HG03159 (cell line): ENCODE measurements around the gene MMS22L.
"Not testable (repeated sequence)": the region's sequence is repeated elsewhere in the genome, so short reads cannot be mapped to it uniquely, and the experiment has no call there.

Experiments used
- ATAC-seq: cut with Tn5 transposase; IDR thresholded peaks from one replicate; pipeline ENCODE4 v1.9.1; 2021; ENCODE audit warnings: mild to moderate bottlenecking, moderate library complexity; ENCODE audit not compliant: unreplicated experiment

The MMS22L gene

GRCh38 chr6:97231911-97232310 is 51.1 kb downstream of the MMS22L start:
- ATAC-seq, result no peak

- no peak for ATAC-seq
Measured at GRCh38 chr6:97222903-97223302, 60.1 kb downstream of the MMS22L start.

DNA sequence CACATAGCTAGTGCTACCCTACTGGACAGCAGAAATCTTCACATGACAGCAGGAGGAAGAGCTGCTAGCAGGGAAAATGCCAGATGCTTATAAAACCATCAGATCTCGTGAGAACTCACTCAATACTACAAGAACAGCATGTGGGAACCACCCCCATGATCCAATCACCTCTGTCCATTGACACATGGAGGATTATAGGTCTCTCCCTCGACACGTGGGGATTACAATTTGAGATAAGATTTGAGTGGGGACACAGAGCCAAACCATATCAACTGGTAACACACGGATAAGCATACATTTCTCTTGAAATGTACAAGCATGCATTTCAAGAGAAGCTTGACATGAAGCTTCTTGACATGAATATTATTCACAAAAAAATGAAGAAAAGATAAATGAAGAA is 64.1 kb downstream of the MMS22L start:
- no peak for ATAC-seq

DNA sequence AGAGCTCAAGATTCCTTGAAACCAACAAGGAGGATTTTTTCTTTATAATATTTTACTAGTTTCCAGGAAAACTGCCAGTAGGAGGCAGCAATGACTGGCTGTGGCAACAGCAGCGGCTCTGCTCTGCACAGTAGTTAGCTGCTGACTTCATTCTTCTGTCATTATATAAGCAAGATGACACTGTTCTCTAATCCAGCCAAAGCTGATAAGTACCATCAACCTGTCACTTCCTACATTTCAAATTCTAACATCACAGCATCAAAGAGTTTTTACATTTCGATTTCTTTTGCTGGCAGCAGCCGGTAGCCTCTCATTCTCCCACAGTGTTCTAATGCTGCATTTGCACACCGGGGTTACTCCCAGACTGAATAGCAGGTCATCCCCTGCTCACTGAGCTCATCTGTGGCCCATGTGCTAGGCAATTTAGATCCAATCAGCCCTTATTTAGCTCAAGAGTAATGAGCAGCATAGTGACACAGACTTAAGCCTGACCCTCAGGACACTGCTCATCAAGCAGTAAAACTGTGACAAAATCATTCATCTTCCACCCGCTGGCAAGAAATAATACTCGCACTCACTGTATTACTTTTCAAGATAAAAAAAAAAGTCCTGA is 67.8 kb downstream of the MMS22L start:
- no peak for ATAC-seq

DNA sequence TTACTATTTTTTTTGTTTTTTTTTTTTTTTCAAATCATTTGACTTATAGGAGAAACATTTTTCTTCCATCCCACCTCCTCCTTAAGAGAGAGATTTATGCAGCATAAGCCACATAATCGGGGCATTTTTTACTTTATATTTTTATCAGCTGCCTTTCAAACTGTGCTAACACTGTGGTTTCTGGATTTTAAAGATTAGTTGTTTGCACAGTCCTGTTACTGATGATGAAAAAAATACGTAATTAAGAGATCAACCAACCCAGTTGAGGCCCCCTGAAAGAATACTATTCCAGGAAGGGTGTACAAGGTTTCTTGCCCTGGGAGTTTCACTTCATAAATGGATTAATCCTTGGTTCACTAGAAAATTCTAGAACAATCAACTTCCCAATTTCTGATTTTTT is 68.3 kb downstream of the MMS22L start:
- no peak for ATAC-seq

DNA sequence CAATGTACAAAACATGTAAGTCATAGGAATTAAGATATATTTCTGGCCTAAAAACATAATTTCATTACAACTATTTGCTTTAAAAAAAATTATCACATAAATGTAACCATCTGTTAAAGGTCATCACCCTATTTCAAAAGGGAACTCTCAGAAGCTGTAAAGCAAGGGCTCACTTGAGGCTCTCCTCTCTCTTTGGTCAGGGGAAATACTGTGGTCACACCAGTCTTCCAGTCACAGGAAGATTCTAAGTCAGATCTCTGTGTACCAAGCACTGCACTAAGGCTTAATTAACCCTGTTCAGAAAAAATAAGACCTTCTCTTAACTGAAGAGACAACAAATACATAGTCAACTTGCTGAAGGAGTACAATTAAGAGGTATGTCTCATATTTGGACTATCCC is 75.6 kb downstream of the MMS22L start:
- no peak for ATAC-seq

- no peak for ATAC-seq
Measured at GRCh38 chr6:97205966-97206365, 77.0 kb downstream of the MMS22L start.

DNA sequence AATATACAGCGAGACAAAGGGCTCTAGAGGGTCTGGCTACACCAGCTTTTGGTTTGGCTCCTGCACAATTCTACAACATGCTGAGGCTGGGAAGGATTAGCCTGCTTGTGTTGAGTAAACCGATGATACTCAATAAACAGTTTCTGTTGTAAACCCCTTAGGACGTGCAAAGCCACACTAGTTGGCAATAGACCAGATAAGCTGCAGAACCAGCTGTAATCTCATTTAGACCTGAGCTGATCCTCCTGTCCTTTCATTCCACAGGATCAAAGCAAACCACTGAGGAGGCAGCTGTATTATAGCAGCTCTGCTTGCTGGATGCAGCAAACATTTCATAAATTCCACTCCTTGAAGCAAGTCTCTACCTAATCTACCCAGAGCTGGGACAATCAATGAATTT is 79.7 kb downstream of the MMS22L start:
- ATAC-seq, result no peak

- ATAC-seq, result no peak
Measured at GRCh38 chr6:97198046-97198565, 84.9 kb downstream of the MMS22L start.

DNA sequence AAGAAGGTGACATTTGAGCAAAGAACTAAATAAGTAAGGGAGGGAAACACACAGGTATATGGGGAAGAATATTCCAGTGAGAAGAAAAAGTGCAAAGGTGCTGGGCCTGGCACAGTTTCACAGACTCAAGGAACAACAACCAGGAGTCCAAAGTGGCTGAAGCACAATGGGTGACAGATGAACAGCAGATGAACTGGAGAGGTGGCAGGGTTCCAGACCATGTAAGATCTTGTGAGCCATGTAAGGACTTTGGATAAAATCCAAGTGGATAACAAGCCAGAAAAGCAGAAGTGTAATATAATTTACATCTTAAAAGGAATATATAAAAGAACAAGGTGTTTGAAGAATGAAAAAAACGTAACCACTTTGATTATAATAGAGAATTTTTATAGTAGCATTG is 87.9 kb downstream of the MMS22L start:
- no peak for ATAC-seq

DNA sequence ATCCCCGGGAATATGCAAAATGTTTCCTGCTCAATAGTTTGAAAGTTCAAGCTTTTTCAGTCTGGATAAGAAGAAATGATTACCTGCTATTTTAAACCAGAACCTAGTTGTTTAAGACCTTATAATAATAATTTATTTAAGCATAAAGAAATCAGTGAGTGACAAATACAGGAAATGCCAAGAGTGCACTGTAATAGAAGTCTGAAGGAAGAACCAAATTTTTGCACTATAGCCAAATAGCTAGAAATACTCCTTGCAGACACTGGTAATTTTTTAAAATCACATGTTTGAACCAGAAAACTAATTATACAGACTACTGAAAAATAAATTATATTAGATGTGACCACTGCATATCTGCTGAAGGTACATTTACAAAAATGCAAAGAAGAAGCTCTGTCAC is 93.2 kb downstream of the MMS22L start:
- no peak for ATAC-seq

DNA sequence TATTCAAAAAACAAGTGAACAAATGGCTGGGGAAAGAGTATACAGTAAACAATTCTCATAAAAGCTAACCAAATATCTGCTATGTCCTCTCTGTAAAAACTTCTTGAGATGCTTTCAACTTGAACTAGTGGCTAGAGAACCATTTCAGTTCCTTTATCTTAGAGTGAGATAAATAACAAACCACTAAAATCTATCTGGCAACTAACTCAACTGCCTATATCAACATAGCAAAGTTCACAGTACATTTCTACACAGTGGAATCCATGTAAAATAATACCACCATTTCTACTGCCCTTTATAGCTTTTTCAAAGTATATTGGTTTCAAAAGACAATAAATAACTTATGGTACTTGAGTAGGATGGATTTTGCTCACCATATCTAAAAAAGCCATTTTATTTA is 95.1 kb downstream of the MMS22L start:
- ATAC-seq, result no peak

GRCh38 chr6:97186416-97186999 is 96.5 kb downstream of the MMS22L start:
- ATAC-seq, result peak; percentile 95

DNA sequence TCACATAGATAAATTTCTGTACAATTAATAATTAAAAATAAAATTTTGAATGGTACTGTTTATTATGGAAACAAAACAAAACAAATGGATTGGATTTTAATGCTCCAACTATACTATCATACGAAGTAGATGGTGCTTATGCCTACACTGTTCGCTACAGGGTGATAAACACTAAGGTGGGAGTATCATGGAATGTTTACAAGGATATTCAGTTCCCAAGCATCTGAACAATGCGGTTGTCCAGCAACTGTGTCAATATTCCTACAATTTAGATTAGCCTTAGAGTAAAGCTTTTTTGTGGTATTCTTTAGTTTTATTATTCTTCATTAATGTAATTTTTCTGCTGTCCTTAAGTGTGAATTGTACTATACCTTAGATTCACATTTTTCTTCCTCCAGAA is 105.1 kb downstream of the MMS22L start:
- no peak for ATAC-seq

GRCh38 chr6:97176468-97176867 is 106.5 kb downstream of the MMS22L start:
- no peak for ATAC-seq

- no peak for ATAC-seq
Measured at GRCh38 chr6:97175806-97176205, 107.2 kb downstream of the MMS22L start.

DNA sequence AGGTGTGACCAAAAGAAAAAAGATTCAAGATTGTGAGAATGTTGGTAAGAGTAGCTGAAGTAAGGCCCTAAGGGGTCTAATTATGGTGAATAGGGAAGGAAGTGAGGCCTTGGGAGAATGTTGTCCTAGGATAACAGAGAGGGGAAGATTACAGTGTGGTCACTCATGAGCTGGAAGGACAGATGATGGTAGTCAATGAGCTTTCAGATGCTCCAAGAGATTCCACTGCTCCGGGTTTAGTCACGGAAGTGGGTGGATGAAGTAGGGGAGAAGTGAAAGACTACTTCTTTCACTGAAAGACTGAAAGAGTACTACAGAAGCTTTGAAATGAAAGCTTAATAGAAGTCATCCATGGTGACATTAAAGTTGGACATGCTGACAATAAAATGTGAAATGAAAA is 108.5 kb downstream of the MMS22L start:
- no peak for ATAC-seq

GRCh38 chr6:97160280-97160679 is 122.7 kb downstream of the MMS22L start:
- ATAC-seq, result no peak

GRCh38 chr6:97155447-97155846 is 127.6 kb downstream of the MMS22L start:
- not testable (repeated sequence) for ATAC-seq

DNA sequence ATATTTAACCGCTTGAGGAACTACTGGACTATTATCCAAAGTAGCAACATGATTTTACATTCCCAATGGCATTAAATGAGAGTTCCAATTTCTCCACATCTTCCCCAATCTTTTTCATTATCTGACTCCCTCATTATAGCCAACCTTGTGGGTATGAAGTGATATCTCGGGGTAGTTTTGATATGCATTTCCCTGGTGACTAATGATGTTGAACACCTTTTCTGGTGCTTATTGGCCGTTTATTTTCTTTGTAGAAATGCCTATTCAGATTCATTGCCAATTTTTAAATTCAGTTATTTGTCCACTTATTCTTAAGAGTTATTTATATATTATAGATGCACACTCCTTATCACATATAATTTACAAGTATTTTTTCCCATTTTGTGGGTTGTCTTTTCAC is 129.0 kb downstream of the MMS22L start:
- no peak for ATAC-seq

GRCh38 chr6:97151601-97152000 is 131.4 kb downstream of the MMS22L start:
- ATAC-seq, result no peak

DNA sequence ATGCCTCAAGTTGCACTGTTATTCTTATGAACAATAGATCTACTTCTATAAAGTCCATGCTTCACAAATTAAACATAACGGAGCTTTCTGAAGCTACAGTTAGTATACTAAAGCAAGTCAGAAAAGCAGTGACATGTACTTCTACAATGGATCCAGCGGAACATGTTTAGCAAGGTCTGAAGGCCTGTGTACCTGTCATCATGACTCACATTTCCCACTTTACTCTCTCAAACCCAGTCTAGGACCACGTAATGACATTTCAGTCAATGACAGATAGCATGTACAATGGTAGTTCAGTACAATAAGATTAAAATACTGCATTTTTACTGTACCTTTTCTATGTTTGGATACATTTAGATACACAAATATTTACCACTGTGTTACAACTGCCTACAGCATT is 132.1 kb downstream of the MMS22L start:
- ATAC-seq, result no peak

GRCh38 chr6:97147421-97147820 is 135.6 kb downstream of the MMS22L start:
- no peak for ATAC-seq
